Activated CD8-positive, alpha-beta T cell treated with anti-CD3 and anti-CD28 coated beads for 36 hours (primary cell): ENCODE measurements around the gene TMEM129. TPM values are rescaled to one million over a fixed set of nuclear protein-coding genes. Genes with fewer than 3 reads are reported as not detected.

Experiments
- ATAC-seq: fragments of 200-7000 bp; cut with Tn5 transposase; one replicate; pipeline ENCODE4 v1.10.0; 2021; ENCODE audit warnings: mild to moderate bottlenecking, moderate library complexity
- CTCF ChIA-PET: fragments of 350-600 bp; sonication (Branson Sonifier 250); formaldehyde crosslinking; loops from one replicate; lab custom pipeline; 2021; ENCODE audit warnings: antibody characterized with exemption; lab: Charles Lee
- POLR2A ChIA-PET: fragments of 350-600 bp; sonication (Branson Sonifier 250); formaldehyde crosslinking; loops from one replicate; lab custom pipeline; 2021; ENCODE audit warnings: antibody characterized with exemption; lab: Charles Lee
- DNase-seq: peaks from one replicate; pipeline ENCODE4 v3.0.0-alpha.2; 2020
- H3K27ac Mint-ChIP-seq: one replicate; pipeline ENCODE4 v1.8.0; 2021; ENCODE audit warnings: mild to moderate bottlenecking, mixed read lengths
- H3K27me3 Mint-ChIP-seq: one replicate; pipeline ENCODE4 v1.8.0; 2021; ENCODE audit warnings: mixed read lengths
- H3K36me3 Mint-ChIP-seq: one replicate; pipeline ENCODE4 v1.8.0; 2021; ENCODE audit warnings: low read depth, mixed read lengths
- H3K4me1 Mint-ChIP-seq: one replicate; pipeline ENCODE4 v1.8.0; 2021; ENCODE audit warnings: low read depth, mixed read lengths
- H3K4me3 Mint-ChIP-seq: one replicate; pipeline ENCODE4 v1.8.0; 2021; ENCODE audit warnings: mild to moderate bottlenecking, moderate library complexity, mixed read lengths
- H3K9me3 Mint-ChIP-seq: one replicate; pipeline ENCODE4 v1.8.0; 2021; ENCODE audit warnings: mixed read lengths
- intact Hi-C: fragments of 100-400 bp; cut with micrococcal nuclease; formaldehyde crosslinking; loops from one replicate; pipeline ENCODE4 v1.10.0; 2022
- total RNA-seq, 2 experiments: library from RNA; stranded (reverse); gene quantifications; one replicate each; pipeline ENCODE4 v1.2.3, GENCODE V29; 2021
- TF ChIP-seq, protein P1 (sequence below): fragments of 200-600 bp; IDR thresholded peaks from one replicate; pipeline ENCODE4 v1.8.0; 2022; ENCODE audit warnings: antibody characterized with exemption, mild to moderate bottlenecking

TMEM129 gene
- total RNA-seq, 2 experiments from 2014 or later: 17.8 to 18.2 TPM

DNA sequence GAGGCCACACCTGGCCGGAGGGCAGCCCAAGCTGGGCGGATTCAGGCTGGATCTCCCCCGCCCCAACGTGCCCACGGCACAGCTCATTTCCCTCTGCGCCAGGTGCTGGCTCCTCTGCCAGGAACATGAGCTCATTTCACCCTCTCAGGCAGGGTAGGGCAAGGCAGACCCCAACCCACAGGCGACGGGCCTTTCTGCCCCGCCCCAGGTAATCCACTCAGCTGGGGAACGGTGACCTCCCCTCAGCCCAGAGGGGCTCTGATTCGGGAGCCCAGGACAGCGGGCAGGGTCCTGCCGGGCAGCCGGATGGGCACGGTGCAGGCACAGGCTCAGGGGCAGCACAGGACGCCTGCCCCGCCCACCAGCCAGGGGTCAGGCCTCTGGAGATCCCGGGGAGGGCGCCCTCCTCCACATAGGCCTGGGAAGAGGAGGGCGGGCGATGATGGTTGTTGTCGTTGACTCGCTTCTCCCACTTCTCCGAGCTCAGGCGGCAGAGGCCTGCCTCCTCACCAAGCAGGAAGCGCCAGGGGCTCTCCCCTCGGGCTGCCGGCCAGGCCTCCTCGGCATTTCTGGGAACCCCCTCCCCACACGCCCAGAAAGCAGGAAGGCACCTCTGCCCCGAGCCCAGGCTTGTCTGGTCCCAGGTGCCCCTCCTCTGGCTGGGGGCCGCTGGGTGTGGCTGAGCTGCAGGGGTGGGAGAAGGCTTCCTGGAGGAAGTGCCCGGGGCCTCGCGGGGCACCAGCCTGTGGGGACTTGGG is 31.3 kb upstream of the TMEM129 start:
- POLR2A ChIA-PET: interaction anchor here (1.2 kb wide), 1 partner anchor 9 kb away, joined by 3 read pairs; no protein-coding TSS in a partner anchor
- peak; percentile 75 for ATAC-seq
- peaks cover 4% of the 10 kb centered on the region for H3K27me3 Mint-ChIP-seq

DNA sequence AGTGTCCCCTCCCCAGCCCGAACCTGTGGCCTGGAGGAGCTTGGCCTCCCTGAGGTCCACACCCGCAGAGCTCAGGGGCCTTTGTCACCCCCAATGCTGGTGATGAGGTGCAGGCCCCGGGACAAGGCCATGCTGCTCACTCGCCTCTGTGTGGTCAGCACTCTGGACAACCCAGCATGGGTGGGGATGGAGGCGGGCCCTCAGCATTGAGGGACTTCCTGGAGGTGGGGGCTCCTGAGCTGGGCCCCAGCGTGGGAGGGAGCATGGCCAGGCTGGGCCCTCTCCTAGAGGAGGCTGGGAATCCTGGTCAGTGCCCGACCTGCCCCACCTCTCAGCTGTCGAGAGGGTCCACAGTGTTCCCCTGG is 30.8 kb upstream of the TMEM129 start:
- ATAC-seq (no peak), DNase-seq (no peak)
- Mint-ChIP-seq H3K9me3 (no peaks in the 10 kb centered on the region), H3K36me3 (no peaks in the 10 kb centered on the region), H3K4me3 (no peak overlapping the region), H3K27me3 (peaks cover 4% of the 10 kb centered on the region), H3K4me1 (peaks cover 4% of the 10 kb centered on the region), H3K27ac (no peak overlapping the region)
- TF ChIP-seq, protein P1, sequence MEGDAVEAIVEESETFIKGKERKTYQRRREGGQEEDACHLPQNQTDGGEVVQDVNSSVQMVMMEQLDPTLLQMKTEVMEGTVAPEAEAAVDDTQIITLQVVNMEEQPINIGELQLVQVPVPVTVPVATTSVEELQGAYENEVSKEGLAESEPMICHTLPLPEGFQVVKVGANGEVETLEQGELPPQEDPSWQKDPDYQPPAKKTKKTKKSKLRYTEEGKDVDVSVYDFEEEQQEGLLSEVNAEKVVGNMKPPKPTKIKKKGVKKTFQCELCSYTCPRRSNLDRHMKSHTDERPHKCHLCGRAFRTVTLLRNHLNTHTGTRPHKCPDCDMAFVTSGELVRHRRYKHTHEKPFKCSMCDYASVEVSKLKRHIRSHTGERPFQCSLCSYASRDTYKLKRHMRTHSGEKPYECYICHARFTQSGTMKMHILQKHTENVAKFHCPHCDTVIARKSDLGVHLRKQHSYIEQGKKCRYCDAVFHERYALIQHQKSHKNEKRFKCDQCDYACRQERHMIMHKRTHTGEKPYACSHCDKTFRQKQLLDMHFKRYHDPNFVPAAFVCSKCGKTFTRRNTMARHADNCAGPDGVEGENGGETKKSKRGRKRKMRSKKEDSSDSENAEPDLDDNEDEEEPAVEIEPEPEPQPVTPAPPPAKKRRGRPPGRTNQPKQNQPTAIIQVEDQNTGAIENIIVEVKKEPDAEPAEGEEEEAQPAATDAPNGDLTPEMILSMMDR: no peak
- POLR2A ChIA-PET: interaction anchor here (1.2 kb wide), 1 partner anchor 8 kb away, joined by 3 read pairs; no protein-coding TSS in a partner anchor
- CTCF ChIA-PET: interaction anchor here (0.7 to 1.8 kb wide), 6 partner anchors 16 to 147 kb away, joined by 3 to 25 read pairs (median 4); no protein-coding TSS in a partner anchor
- intact Hi-C loops: no loop called here

More for the DNA sequence above, 31.3 kb upstream of the TMEM129 start:
- Mint-ChIP-seq H3K36me3 (no peaks in the 10 kb centered on the region), H3K4me1 (peaks cover 4% of the 10 kb centered on the region), H3K4me3 (no peak overlapping the region), H3K9me3 (no peaks in the 10 kb centered on the region), H3K27ac (peak overlapping the region; percentile 11)
- CTCF ChIA-PET: interaction anchor here (0.7 to 1.8 kb wide), 8 partner anchors 13 to 147 kb away, joined by 3 to 25 read pairs (median 3); no protein-coding TSS in a partner anchor
- TF ChIP-seq, protein P1: no peak
- DNase-seq: peak; percentile 81
- intact Hi-C loops: no loop called here

DNA sequence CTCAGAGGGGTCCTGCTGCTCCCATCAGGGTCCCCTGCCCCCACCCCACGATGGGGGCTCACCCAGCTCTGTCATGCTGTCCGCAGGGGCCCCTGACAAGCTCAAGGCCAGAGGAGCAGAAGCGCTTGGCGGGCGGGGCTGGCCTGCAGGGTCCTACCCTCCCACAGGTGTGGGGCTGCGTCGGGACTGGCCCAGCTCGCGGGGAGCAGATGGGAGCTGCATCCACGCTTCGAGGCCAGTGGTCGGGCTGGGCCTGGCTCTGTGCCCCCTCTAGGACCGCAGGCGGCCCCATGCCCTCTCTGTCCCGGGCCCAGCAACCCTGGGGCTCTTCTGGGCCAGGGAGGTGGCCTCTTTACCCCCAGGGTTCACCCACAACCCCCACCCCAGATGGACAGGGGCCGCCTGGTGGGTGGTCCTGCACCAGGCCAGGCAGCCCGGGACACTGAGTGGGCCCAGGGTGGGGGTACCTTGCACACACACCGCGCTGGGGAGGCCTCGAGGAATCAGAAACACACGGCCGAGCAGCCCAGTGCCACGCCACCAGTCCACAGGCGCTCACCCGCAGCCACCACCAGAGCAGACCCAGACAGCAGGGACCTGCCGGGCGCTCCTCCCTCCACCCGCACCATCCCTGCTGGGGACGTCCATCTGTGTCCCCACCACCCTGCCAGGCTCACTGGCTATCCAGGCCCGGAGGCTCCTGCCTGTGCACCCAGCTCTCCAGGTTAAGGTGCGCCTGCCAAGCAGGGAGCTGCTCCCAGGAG is 30.2 kb upstream of the TMEM129 start:
- DNase-seq (no peak), ATAC-seq (no peak)
- peaks cover 4% of the 10 kb centered on the region for H3K27me3 Mint-ChIP-seq
- peaks cover 4% of the 10 kb centered on the region for H3K4me1 Mint-ChIP-seq
- no peaks in the 10 kb centered on the region for H3K36me3 Mint-ChIP-seq
- CTCF ChIA-PET: interaction anchor here (0.7 to 1.8 kb wide), 7 partner anchors 16 to 148 kb away, joined by 3 to 25 read pairs (median 3); no protein-coding TSS in a partner anchor
- TF ChIP-seq, protein P1: no peak
- no peak overlapping the region for H3K27ac Mint-ChIP-seq
- H3K4me3 Mint-ChIP-seq: no peak overlapping the region
- intact Hi-C loops: no loop called here
- H3K9me3 Mint-ChIP-seq: no peaks in the 10 kb centered on the region
- POLR2A ChIA-PET: no interaction called here

DNA sequence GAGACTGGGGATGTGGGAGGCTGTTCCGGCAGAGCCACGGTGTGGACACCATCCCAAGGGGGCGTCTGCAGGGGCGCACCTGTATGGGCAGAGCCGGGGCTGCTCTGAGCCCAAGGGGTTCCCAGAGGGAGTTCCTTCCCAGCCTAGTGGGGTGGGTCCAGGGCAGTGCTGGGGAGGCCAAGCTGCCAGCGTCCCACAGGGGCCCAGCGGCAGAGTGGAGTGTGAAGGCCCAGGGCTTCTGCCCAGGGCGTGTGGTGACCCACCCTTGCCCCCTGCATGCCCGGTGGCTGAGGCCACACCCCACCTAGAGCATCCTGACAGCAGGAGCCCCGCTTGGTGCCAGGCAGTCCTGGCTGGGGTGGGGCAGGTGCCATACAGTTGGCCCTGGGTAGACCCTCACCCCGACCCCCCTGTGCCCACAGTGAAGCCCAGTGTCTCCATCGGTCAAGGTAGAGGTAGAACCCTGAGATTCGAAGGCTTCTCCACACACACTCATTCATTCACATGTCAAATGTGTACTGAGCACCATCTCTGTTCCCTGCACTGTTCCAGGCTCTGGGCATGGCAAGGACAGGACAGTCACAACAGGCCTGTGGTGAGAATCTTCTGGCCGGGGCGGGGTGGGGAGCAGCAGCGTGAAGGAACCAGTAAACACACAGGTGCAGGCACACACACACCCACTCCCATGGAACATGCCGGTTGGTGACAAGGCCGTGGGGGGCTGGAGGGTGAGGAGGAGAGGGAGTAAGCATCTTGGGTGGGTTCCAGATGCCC is 29.4 kb upstream of the TMEM129 start:
- intact Hi-C loops: no loop called here
- Mint-ChIP-seq H3K4me1 (peaks cover 4% of the 10 kb centered on the region), H3K36me3 (no peaks in the 10 kb centered on the region), H3K27ac (no peak overlapping the region), H3K4me3 (no peak overlapping the region), H3K9me3 (no peaks in the 10 kb centered on the region), H3K27me3 (peaks cover 4% of the 10 kb centered on the region)
- no peak for ATAC-seq
- DNase-seq: no peak
- ChIA-PET POLR2A (no interaction called here), CTCF (interaction anchor here (0.9 kb wide), 1 partner anchor 24 kb away, joined by 3 read pairs; no protein-coding TSS in a partner anchor)
- TF ChIP-seq, protein P1: no peak
